ENCODE measurements around the gene PIP4K2C.

GRCh38 chr12:57618966-57619433, 28.0 kb downstream of the PIP4K2C start:
- TF ChIP-seq EZH2 (IDR thresholded peaks at IDR 0.05; ENCODE audit: borderline replicate concordance, low read depth, low read length, severe bottlenecking): no peak
- no peak for TF ChIP-seq CTCF (IDR thresholded peaks at IDR 0.05; ENCODE audit: borderline replicate concordance, extremely low read depth, low read length, poor library complexity, severe bottlenecking)
